NT2/D1 (cell line): ENCODE measurements around the gene CMKLR1.

Experiments used
- YY1 ChIP-seq: IDR thresholded peaks from 2 replicates; pipeline ENCODE4 v1.6.1; 2011; ENCODE audit not compliant: insufficient read length, insufficient read depth
- ZNF274 ChIP-seq: IDR thresholded peaks from 2 replicates; pipeline ENCODE4 v1.6.1; 2011; ENCODE audit warnings: mild to moderate bottlenecking, low read depth, low read length

- TF ChIP-seq ZNF274 (no peak), YY1 (no peak)
Observed at GRCh38 chr12:108295641-108296040, 43.5 kb downstream of the CMKLR1 start.
